GM12865 (cell line): ENCODE data around the gene HSD17B14.
"Not testable (repeated sequence)": the region's sequence is repeated elsewhere in the genome, so short reads cannot be mapped to it uniquely, and the experiment has no call there.

Source experiments
- DNase-seq: peaks from one replicate; pipeline ENCODE4 v3.0.0; 2010; ENCODE audit warnings: low read depth
- H3K4me3 ChIP-seq: 2 replicates; pipeline ENCODE4 v1.5.1; 2011; ENCODE audit warnings: mild to moderate bottlenecking, low read depth, low read length, control low read depth
- CTCF ChIP-seq: IDR thresholded peaks from 2 replicates; pipeline ENCODE4 v1.5.1; 2011; ENCODE audit warnings: low read length, control low read depth, low read depth, inconsistent platforms; ENCODE audit not compliant: insufficient read depth; ENCODE audit errors: missing control alignments

The HSD17B14 gene

GRCh38 chr19:48877855-48878195, 41.5 kb upstream of the HSD17B14 start:
- no peak overlapping the region for H3K4me3 ChIP-seq
- DNase-seq = no peak
- TF ChIP-seq CTCF = no peak

DNA sequence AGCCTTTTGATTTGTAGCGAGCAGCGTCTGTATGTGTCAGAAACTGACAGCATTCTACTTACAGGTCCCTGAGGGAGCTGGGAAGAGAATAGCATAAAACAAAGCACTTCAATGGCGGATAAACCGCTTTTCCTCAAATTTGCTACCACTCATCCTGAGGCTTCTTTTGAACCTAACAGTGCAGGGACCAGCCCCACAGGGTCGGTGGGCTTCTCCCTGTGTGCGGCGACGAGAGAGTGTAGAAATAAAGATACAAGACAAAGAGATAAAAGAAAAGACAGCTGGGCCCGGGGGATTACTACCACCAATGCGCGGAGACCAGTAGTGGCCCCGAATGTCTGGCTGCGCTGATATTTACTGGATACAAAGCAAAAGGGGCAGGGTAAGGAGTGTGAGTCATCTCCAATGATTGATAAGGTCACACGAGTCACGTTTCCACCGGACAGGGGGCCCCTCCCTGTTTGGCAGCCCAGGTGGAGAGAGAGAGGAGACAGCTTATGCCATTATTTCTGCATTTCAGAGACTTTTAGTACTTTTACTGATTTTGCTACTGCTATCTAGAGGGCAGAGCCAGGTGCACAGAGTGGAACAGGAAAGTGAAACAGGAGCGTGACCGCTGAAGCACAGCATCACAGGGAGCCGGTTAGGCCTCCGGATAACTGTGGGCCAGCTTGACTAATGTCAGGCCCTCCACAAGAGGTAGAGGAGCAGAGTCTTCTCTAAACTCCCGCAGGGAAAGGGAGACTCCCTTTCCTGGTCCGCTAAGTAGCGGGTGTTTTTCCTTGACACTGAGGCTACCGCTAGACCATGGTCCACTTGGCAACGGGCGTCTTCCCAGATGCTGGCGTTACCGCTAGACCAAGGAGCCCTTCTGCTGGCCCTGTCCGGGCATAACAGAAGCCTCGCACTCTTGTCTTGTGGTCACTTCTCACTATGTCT, 40.0 kb upstream of the HSD17B14 start:
- peak overlapping the region; percentile 89 for H3K4me3 ChIP-seq
- DNase-seq = peak; percentile 88

DNA sequence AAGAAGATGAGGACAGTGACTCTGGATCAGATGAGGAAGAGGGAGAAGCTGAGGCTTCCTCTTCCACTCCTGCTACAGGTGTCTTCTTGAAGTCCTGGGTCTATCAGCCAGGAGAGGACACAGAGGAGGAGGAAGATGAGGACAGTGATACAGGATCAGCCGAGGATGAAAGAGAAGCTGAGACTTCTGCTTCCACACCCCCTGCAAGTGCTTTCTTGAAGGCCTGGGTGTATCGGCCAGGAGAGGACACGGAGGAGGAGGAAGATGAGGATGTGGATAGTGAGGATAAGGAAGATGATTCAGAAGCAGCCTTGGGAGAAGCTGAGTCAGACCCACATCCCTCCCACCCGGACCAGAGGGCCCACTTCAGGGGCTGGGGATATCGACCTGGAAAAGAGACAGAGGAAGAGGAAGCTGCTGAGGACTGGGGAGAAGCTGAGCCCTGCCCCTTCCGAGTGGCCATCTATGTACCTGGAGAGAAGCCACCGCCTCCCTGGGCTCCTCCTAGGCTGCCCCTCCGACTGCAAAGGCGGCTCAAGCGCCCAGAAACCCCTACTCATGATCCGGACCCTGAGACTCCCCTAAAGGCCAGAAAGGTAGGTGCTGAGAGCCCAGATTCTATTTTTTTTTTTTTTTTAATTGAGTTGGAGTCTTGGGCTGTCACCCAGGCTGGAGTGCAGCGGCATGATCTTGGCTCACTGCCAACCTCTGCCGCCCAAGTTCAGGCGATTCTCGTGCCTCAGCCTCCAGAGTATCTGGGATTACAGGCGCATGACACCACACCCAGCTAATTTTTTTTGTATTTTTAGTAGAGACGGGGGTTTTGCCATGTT, 38.2 kb upstream of the HSD17B14 start:
- DNase-seq = peak; percentile 57
- H3K4me3 ChIP-seq = peak overlapping the region; percentile 89
- no peak for TF ChIP-seq CTCF

DNA sequence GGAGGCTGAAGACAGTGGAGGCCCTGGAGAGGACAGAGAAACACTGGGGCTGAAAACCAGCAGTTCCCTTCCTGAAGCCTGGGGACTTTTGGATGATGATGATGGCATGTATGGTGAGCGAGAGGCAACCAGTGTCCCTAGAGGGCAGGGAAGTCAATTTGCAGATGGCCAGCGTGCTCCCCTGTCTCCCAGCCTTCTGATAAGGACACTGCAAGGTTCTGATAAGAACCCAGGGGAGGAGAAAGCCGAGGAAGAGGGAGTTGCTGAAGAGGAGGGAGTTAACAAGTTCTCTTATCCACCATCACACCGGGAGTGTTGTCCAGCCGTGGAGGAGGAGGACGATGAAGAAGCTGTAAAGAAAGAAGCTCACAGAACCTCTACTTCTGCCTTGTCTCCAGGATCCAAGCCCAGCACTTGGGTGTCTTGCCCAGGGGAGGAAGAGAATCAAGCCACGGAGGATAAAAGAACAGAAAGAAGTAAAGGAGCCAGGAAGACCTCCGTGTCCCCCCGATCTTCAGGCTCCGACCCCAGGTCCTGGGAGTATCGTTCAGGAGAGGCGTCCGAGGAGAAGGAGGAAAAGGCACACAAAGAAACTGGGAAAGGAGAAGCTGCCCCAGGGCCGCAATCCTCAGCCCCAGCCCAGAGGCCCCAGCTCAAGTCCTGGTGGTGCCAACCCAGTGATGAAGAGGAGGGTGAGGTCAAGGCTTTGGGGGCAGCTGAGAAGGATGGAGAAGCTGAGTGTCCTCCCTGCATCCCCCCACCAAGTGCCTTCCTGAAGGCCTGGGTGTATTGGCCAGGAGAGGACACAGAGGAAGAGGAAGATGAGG, 37.4 kb upstream of the HSD17B14 start:
- peak overlapping the region; percentile 89 for H3K4me3 ChIP-seq
- no peak for TF ChIP-seq CTCF
- no peak for DNase-seq

DNA sequence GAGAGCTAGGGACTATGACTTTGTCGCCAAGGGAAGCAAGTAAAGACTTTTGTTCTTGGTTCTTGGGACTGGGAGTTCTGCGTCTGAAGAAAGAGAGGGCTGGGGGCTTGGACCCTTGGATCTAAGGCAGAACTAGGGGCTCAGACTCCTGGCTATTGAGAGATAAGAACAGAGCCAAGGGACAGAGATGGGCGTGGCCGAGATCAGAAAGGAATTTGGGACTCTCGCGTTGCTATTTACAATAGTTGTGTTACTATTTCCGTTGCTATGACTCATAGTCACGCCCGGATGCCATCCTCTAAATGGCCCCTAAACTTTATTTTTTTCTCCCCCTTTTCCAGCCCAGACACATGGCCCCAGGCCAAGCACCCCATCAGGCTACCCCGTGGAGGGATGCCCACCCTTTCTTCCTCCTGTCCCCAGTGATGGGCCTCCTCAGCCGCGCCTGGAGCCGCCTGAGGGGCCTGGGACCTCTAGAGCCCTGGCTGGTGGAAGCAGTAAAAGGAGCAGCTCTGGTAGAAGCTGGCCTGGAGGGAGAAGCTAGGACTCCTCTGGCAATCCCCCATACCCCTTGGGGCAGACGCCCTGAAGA, 36.7 kb upstream of the HSD17B14 start:
- TF ChIP-seq CTCF = no peak
- H3K4me3 ChIP-seq = peak overlapping the region; percentile 89
- peak; percentile 89 for DNase-seq

- H3K4me3 ChIP-seq = peak within 1 kb of the TSS; percentile 89
- DNase-seq = peak; percentile 99
- no peak for TF ChIP-seq CTCF
Observed at GRCh38 chr19:48872182-48872883, 36.0 kb upstream of the HSD17B14 start, which contains the start of gene PPP1R15A. TSS of gene PPP1R15A (plus strand) at chr19:48872421. CDS start at chr19:48873234, 813 bp downstream.

GRCh38 chr19:48871471-48872181, 35.3 kb upstream of the HSD17B14 start:
- not testable (repeated sequence) for DNase-seq, H3K4me3 ChIP-seq
